Measurements from ENCODE around the gene RERE. TPM values are rescaled to one million over a fixed set of nuclear protein-coding genes. Genes with fewer than 3 reads are reported as not detected.
"Not testable (repeated sequence)": the region's sequence is repeated elsewhere in the genome, so short reads cannot be mapped to it uniquely, and the experiment has no call there.

The RERE gene
- total RNA-seq, 1 experiment from 2014 or later = 10.3 TPM

DNA sequence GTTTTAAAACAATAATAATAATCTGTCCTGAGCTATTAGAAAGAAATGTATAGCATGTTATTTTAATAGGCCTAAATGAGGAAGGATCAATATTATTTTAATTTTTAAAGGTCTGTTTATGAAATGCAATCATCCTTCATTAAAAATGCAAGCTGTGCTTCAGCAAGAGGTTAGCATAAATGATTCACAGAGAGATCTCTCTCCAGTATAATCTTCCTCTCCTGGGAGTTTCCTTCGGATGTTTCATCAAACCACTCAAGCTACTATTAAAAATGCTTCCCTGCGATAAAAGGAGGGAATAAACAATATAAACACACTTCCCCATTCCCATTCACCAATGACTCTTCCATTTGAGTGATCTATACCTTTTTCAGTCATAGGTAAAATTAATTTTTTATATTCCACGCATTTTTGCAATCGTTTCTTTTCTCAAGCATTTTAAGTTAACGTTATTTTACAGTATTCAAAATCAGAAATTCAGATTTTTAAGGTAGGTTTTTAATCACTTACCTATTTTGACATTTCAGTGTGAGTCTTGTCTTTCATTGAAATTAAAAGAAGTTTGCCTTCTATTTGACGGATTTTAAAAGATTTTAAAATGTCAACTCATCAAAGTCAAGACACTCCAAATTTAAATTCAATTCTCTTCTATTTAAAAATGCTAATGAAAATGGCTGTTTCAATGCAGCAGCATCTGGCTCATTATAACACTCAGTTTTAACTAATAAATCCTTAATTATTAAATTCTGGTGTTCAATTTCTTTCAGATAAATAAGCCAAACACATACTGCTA is 64.3 kb downstream of the RERE start:
- DNase-seq (ENCODE audit: low read depth) = no peak

DNA sequence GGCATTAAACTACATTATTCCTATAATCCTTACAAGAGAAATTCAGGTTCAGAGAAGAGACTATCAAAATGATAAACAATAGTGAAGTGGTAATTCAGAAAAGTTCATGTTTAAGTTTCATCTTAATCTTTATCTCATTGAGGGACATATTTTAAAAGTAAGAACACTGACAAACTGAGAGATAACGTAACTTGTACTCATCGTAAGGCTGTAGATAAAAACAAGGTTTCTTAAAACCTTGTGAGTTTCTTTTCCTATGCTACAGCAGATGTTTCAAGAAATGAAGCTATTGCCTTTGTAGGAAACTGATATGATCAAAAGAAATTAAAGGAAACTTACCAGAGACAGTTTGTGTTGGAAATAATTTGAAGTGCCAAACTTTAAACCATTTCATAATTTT is 65.0 kb downstream of the RERE start:
- DNase-seq (ENCODE audit: low read depth) = no peak

DNA sequence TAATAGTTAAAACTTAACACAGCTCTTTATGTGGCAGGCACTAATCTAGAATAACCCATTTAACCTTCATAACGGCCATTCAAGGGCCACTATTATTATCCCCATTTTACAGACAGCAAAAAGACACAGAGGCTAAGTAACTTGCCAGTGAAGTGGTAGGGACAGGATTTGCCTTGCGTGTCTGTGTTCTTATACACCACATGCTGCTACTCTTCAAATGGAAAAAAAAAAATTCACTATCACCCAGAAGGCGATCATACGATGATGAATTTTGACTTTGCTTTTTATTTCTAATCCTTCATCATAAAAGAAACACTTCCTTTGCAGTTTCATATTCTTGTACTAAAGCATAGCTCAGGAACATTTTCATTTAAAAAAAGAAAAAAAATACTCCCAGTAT is 65.5 kb downstream of the RERE start:
- DNase-seq (ENCODE audit: low read depth) = no peak

DNA sequence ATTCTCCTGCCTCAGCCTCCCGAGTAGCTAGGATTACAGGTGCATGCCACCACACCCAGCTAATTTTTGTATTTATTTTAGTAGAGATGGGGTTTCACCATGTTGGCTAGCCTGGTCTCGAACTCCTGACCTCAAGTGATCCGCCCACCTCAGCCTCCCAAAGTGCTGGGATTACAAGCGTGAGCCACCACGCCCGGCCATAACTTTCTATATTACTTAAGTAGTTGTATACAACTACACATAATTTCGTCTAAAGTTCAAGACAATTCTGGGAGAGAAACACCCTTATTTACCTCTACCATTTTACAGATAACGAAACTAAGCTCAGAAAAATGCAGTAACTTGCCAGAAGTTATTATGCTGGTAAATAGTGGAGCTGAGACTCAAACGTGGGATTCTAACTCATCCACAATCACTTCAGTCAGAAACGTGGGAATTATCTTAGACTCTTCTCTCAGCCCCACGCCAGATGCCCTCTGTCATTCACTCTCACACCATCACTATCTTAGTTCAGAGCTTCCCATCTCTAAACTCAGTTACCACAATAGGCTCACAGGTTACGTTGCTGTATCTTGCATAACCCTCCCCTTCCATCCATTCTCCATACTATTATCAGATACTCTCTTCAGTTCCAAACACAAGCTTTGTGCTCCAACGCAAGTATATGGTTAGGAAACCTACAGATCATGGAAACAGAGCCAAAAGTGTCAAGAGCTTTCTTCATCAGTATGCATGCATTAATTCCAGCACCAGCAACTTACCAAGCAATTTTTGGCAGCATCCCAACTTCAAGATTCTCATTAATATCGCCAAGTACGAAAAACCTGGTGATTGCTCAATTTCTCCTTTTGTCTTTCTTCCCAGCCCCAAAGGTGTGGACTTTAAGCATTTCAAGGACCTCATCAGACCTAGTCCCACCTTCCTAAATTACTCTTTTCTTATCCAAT is 69.3 kb downstream of the RERE start:
- DNase-seq (ENCODE audit: low read depth) = no peak

DNA sequence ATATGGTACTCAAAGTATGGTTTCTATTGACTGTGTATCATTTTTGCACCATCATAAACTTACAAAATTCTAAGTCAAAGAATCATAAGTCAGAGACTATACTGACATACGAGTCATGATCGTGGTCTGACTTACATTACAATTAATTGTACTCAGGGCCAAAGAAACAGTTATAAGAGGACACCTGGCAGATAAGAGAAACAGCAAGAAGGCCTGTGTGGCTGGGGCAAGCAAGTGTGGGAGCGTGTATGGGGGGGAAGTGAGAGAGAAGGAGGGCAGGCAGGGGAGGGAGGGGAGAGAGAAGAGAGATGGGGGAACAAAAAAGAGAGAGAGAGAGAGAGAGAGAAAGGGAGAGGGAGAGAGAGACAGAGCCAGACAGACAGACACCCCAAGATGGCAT is 70.9 kb downstream of the RERE start:
- peak; percentile 25 for DNase-seq (ENCODE audit: low read depth)

DNA sequence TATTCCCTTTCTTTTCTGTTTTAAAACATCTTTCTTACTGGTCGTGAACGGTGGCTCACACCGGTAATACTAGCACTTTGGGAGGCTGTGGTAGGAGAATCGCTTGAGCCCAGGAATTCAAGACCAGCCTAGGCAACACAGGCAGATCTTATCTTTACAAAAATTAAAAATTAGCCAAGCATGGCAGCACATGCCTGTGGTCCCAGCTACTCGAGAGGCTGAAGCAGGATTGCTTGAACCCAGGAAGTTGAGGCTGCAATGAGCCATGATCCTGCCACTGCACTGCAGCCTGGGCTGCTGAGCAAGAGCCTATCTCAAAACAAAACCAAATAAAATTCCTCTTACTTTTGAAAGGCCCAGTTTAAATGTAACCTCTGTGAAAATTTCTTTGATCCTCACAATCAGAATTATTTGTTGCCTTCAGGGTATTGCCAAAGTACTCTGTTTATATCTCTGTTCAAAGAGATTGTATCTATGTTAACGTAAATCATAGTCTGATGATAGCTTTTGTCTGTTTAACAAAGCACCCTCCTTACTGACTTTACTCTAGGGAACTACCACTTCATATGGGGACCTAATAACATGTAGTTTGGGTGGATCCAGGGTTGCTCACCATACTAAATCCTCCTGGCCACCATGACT is 71.6 kb downstream of the RERE start:
- DNase-seq (ENCODE audit: low read depth) = peak; percentile 39

DNA sequence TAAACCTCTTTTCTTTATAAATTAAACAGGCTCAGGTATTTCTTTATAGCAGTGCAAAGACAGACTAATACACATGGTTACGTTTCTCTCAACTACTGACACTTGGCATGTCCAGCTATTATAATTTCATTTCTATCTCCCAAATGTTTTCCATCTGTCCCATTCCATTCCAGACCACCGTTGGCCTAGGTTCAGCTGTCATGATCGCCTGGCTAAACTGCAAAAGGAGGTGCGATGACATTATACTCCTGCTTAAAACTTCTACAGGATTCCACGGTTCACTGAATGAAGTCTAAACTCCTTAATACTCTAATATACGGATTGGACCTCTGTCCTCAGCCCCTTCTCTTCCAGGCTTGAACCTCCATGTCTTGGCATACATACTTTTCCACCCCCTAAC is 72.1 kb downstream of the RERE start:
- DNase-seq (ENCODE audit: low read depth) = no peak

DNA sequence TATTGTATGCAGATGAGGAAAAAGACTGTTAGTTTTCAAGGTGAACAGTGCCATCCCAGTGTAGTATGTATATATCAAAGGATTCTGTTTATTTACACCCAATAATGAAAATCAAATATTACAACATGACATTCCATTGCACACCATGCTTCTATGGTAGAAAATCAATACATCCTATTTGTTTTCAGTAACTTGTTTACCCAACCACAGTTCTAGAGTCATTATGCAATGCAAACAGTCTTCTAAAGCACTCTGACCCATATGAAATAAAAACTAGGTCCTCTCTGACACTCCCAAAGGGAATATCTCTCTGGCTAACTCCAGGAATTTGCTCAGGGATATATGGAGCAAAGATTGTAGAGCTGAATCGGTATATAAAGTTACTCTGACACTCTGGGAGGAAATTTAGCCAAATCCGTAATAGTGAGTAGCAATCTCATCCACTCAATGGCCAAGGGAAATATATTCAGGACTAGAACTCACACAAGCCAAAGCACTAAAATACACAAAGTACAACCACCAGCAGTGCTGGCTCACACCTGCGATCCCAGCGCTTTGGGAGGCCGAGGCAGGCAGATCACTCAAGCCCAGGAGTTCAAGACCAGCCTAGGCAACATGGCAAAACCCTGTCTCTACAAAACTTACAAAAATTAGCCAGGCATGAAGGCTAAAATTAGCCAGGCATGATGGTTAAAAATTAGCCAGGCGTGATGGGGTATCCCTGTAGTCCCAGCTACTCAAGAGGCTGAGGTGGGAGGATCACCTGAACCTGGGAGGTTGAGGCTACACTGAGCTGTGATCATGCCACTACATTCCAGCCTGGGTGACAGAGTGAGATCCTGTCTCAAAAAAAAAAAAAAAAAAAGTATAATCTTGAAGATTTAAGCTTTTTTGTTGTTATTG is 75.2 kb downstream of the RERE start:
- DNase-seq (ENCODE audit: low read depth) = no peak

DNA sequence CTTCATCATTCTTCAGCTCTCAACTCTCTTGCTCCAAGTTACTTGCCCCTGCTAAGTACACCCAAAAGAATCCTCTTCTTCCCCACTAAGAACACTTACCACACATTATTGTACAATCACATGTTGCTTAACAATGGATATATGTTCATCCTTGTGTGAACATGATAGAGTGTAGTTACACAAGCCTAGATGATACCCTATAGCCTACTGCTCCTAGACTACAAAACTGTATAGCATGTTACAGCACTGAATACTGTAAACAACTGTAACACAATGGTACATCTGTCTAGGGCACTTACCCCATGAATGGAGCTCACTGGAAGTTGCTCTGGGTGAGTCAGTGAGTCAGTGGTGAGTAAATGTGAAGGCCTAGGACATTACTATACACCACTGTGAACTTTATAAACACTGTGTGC is 77.4 kb downstream of the RERE start:
- DNase-seq (ENCODE audit: low read depth) = peak; percentile 79

DNA sequence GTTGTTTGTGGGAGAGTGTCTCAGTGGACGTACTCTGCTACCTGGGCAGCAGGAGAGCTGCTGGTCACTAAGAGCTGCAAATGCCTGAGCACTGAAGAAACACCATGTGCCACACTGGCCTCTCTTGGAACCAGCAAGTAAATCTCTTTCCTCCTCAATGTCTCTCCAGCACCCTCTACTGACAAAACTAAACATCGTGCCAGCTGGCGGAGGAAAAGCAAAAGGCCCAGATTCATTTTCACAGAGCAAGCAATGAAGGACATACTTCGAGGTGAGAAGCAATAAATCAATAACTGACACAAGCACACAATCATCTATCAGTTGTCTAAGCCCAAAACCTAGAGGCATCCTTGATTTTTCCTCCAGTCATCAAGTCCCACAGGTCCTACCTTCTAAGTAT is 78.1 kb downstream of the RERE start:
- DNase-seq (ENCODE audit: low read depth) = no peak

DNA sequence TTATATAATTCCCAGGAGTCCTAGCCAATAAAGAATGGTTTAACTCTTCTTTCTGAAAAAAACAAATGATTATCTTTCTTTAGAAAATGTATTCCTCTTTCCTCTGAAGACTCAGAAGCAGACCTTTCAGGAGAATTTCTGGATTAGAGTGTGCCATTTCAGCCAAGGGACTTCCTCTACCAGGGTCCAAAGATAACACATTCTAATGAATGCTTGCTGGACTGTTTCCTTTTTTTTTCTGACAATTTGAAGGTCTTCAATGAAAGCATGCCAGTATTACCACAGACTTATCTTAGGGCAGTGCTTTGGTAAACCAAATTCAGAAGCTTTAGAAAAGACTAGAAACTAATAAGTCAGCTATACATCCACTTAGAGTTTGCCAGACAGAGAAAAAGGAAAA is 80.5 kb downstream of the RERE start:
- DNase-seq (ENCODE audit: low read depth) = no peak

DNA sequence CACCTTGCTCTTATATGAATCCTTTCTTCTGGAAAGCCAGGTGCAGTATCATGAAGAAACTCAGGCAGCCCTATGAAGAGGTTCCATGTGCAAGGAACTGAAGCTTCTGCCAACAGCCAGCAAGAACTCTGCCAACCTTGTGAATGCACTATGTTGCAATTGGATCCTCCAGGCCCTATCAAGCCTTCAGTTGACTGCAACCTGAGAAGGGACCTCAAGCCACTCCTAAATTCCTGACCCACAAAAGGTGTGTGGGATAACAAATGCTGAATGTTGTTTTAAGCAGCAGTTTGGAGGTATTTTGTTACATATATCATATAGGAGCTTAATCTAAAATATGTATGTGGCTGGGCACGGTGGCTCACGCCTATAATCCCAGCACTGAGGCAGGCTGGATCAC is 84.0 kb downstream of the RERE start:
- DNase-seq (ENCODE audit: low read depth) = no peak

DNA sequence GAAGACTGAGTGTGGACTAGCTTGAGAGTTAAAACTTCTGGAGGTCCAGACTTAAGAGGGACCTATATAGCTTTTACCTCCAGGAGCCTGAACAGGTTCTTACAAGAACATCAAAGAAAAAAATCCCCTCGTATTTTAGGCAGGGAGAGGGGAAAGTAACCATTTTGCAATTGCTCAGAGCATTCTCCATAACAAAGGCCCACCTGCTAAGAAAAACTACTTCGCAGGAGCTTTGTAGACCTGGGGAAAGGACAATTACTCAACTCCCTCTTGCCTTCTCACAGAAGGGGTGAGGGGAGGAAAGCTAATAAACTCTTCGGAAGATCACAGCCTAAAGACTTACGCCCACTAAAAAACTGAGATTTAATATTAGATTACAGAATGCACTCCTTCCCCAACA is 86.3 kb downstream of the RERE start:
- no peak for DNase-seq (ENCODE audit: low read depth)

DNA sequence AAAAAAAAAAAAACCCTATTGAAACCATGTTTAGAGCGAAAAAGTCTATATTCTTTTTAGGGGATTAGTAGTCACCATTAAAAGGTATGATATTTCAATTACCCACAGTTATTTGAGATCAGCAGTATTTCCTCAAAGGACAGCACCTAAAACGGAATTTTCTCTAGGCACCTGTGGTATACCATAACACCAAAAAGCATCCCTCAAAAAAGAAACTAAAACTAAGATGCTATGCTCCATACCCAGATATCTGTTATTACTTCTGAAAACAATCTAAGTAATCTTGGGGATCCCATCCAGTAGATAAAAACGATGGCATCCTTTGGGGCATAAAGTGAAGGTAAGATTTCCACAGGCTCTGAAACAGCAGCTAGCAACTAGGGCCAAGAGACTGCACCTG is 89.0 kb downstream of the RERE start:
- DNase-seq (ENCODE audit: low read depth) = no peak

DNA sequence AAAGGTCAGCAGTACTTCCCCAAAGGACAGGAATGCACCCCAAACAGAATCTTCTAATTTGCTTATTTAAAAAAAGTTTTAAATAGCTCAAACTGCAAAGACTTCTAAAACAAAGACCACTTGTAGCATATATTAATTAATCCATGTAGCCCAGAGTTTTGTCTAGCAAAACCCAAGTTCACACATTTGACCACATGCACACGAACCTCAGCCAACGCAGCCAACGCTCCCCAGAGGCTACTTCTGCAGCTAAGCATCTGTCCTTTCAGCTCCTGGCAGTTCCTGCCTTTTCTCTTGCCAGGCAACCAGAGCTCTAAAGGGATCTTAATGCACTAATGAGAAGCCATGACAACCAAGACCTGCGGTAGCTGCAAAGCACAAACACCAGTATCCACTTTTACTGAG is 89.6 kb downstream of the RERE start:
- DNase-seq (ENCODE audit: low read depth) = no peak

DNA sequence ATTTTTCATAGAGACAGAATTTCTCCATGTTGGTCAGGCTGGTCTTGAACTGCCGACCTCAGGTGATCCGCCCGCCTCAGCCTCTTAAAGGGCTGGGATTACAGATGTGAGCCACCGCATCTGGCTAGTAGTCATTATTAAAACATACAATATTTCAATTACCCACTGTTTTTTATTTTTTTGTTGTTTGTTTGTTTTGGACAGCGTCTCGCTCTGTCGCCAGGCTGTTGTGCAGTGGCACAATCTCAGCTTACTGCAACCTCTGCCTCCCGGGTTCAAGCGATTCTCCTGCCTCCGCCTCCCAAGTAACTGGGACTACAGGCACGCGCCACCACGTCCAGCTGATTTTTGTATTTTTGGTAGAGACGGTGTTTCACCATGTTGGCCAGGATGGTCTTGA is 90.1 kb downstream of the RERE start:
- DNase-seq (ENCODE audit: low read depth) = not testable (repeated sequence)

DNA sequence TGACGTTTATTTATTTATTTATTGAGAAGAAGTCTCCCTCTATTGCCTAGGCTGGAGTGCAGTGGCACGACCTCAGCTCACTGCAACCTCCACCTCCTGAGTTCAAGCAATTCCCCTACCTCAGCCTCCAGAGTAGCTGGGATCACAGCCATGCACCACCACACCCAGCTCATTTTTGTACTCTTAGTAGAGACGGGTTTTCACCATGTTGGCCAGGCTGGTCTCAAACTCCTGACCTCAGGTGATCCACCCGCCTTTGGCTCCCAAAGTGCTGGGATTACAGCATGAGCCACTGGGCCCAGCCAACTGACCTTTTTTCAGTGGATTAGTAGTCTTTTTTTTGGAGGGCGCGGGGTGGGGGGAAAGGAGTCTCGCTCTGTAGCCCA is 90.6 kb downstream of the RERE start:
- not testable (repeated sequence) for DNase-seq (ENCODE audit: low read depth)

DNA sequence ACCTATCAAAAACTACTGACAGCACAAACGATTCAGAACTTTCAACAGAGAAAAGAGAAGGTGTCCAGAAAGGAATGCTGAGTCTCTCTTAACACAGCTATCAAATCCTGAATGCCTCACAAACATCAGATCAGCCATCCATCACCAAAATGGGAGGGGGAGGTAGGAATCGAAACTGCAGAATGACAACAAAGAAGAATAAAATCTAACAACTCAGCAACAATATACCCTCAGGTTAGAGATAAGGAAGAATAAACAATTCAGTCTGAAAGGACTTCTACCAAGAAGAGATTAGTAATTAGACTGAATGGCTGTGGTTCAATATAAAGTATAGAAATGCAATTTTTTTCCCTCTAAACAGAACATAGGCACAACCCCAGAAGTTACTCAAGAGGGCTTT is 94.4 kb downstream of the RERE start:
- DNase-seq (ENCODE audit: low read depth) = no peak

DNA sequence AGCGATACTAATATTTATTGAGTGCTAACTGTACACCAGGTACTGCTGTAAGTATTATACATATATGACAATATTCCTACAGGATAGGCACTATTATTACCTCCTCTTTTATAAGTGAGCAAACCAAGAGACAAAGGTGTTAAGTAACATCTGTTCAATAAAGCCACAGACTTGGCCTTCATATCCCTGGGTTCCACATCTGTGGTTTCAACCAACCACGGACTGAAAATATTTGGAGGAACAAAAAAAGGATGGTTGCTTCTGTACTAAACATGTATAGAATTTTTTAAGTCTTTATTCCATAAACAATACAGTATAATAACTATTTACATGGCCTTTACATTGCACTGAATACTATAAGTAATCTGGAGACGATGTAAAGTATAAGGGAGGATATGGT is 95.1 kb downstream of the RERE start:
- no peak for DNase-seq (ENCODE audit: low read depth)

DNA sequence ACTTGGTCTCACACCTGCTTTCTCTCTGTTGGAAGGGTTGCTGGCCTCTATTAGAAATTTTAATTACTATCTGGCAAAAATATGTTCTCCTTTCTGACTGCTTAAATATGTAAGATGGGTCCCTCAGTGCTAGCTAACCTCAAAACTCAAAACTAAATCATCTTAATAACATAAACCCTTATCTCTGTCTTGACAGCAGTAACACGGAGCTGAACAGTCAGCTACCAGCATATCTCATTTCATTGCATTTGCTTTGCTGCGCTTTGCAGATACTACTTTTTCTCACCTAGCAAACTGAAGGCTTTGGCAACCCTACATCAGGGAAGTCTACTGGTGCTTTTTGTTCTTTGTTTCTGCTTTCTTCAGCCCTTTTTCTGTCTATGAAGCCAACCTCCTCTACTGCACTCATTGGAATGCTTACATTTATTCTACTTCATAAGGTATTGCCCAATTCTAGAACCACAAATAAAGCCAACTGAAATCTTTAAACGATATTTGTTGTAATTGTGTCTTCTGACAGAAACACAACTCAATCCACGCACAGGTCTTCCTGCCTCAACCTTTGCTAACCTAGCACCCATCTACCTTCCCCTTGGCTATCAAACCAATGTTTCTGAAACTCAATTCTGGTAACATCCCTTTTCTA is 95.6 kb downstream of the RERE start:
- DNase-seq (ENCODE audit: low read depth) = no peak

DNA sequence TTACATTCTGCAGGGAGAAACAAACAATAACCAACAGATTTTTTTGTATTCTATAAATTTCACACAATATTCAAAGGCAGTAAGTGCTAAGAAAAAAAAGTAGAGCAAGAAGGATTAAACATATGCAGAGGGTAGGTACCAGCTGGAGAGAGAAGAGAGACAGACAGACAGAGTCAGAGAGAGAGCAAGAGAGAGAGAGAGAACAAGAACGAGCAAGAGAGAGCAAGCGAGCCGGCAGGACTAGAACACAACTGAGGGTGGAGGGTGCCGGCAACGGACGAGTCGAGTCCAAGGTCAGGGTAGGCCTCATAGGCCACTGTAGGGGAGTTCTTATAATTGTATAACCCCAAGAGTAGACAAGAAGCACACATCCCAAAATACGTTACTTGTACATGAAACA is 97.1 kb downstream of the RERE start:
- no peak for DNase-seq (ENCODE audit: low read depth)

All from RPMI7951 (cell line).